Activated CD4-positive, alpha-beta memory T cell treated with anti-CD3 and anti-CD28 coated beads, Interleukin-2, amount 10 ng/mL, durations not matched to agents 7 days and 5 days (primary cell): Measurements from ENCODE around the gene ZNF724. TPM values are rescaled to one million over a fixed set of nuclear protein-coding genes. Genes with fewer than 3 reads are reported as not detected.

Experiments
- CTCF ChIA-PET: fragments of 350-600 bp; sonication (Branson Sonifier 250); formaldehyde crosslinking; loops from one replicate; lab custom pipeline; 2021; ENCODE audit warnings: antibody characterized with exemption, inconsistent platforms; lab: Charles Lee
- POLR2A ChIA-PET: fragments of 350-600 bp; sonication (Branson Sonifier 250); formaldehyde crosslinking; loops from one replicate; lab custom pipeline; 2021; ENCODE audit warnings: antibody characterized with exemption; lab: Charles Lee
- DNase-seq: peaks from one replicate; pipeline ENCODE4 v3.0.0-alpha.2; 2020
- H3K27ac Mint-ChIP-seq: one replicate; pipeline ENCODE4 v1.8.0; 2021; ENCODE audit warnings: mild to moderate bottlenecking, mixed read lengths
- H3K27me3 Mint-ChIP-seq: one replicate; pipeline ENCODE4 v1.8.0; 2021; ENCODE audit warnings: mixed read lengths
- H3K36me3 Mint-ChIP-seq: one replicate; pipeline ENCODE4 v1.8.0; 2021; ENCODE audit warnings: low read depth, mixed read lengths
- H3K4me1 Mint-ChIP-seq: one replicate; pipeline ENCODE4 v1.8.0; 2021; ENCODE audit warnings: mixed read lengths
- H3K4me3 Mint-ChIP-seq: one replicate; pipeline ENCODE4 v1.8.0; 2021; ENCODE audit warnings: mild to moderate bottlenecking, mixed read lengths
- H3K9me3 Mint-ChIP-seq: one replicate; pipeline ENCODE4 v1.8.0; 2021; ENCODE audit warnings: mixed read lengths
- total RNA-seq, 2 experiments: library from RNA; stranded (reverse); gene quantifications; one replicate each; pipeline ENCODE4 v1.2.3, GENCODE V29; 2021

Gene ZNF724
- total RNA-seq, 2 experiments from 2014 or later, result 10.5 to 10.9 TPM

DNA sequence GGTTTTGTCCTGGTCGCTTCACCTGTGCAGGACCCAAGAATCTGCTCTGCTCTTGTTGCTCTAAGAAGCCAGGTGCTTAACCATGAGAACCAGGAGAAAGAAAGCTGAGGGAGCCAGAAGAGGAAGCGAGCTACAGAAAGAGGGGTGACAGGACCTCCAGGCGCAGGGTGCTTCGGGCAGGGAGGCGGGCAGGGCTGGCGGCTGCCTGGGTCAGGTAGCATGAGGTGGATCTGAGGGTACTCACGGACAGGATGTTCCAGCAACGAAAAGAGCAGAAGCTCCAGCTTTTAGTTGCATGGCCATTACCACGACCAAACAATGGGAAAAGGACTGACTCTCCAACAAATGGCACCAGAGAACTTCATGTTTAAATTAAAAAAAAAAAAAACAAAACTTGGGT, 59.9 kb downstream of the ZNF724 start:
- Mint-ChIP-seq H3K27me3 (no peaks in the 10 kb centered on the region), H3K4me3 (no peak overlapping the region), H3K9me3 (peaks cover 17% of the 10 kb centered on the region), H3K4me1 (no peaks in the 10 kb centered on the region), H3K36me3 (peaks cover 3% of the 10 kb centered on the region), H3K27ac (no peak overlapping the region)
- POLR2A ChIA-PET, result no interaction called here
- no peak for DNase-seq
- CTCF ChIA-PET, result no interaction called here

DNA sequence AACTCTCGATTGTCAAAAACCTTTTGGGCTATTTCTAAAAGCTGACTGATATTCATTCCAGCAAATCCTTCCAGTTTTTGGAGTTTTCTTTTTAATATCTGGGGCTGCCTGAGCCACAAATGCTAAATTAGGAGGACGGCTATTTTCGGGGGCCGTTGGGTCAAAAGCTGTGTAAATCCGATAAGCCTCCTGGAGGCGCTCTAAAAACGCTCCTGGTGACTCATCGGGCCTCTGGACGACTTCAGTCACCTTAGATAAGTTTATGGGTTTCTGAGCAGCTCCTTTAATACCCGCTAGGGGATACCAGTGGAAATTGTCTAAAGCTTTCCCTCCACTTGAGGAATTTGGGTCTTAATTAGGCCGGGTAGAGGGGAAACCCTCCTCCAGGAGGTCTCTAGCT, 66.9 kb downstream of the ZNF724 start:
- Mint-ChIP-seq H3K4me3 (no peak overlapping the region), H3K27ac (no peak overlapping the region), H3K4me1 (no peaks in the 10 kb centered on the region), H3K36me3 (peaks cover 3% of the 10 kb centered on the region), H3K27me3 (no peaks in the 10 kb centered on the region), H3K9me3 (peaks cover 50% of the 10 kb centered on the region)
- ChIA-PET CTCF (no interaction called here), POLR2A (no interaction called here)
- DNase-seq, result no peak

Other genes starting within 250 kb of the ZNF724 start
- gene ZNF728, start 247.2 kb downstream of the ZNF724 start, total RNA-seq, result not detected
- under 1 TPM in 1 of 2 experiments, not detected in 1; 0.15 TPM for gene ZNF730, start 133.4 kb downstream of the ZNF724 start, total RNA-seq
- 10 to 100 TPM; 43.5 to 46.2 TPM for gene ZNF91, start 145.1 kb upstream of the ZNF724 start, total RNA-seq